Loucy (cell line): ENCODE data around the gene HERC5.

Experiments used
- EZH2phosphoT487 ChIP-seq: fragments of 200-600 bp; IDR thresholded peaks from 2 replicates; pipeline ENCODE4 v1.6.1; 2018; ENCODE audit warnings: antibody characterized with exemption, mild to moderate bottlenecking, moderate library complexity, borderline replicate concordance
- TF ChIP-seq, protein P1 (sequence below): fragments of 200-600 bp; sonication (generic); conservative IDR thresholded peaks from 2 replicates; pipeline ENCODE4 v1.5.1; 2014; ENCODE audit warnings: mild to moderate bottlenecking, antibody characterized with exemption, low read length

DNA sequence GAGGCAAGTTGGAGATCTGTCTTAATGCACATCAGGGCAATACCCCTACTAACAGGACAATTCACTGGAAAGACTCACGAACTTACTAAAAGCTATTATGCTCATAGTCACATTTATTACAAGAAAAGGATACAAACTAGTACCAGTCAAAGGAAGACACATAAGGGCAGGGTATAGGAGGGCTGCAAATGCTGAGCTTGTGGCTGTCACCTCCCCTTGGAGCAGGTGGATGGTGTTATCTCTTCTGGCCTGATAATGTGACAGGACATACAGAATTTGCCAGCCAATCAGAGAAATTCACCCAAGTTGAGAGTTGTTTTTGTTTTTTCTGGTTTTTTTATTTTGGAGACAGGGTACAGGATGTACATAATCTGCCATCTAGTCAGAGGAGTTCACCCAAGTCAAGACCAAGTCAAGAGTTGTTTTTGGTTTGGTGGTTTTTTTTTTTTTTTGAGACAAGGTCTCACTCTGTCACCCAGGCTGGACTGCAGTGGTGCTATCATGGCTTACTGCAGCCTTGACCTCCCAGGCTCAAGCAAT, 8.8 kb downstream of the HERC5 start:
- TF ChIP-seq, protein P1, sequence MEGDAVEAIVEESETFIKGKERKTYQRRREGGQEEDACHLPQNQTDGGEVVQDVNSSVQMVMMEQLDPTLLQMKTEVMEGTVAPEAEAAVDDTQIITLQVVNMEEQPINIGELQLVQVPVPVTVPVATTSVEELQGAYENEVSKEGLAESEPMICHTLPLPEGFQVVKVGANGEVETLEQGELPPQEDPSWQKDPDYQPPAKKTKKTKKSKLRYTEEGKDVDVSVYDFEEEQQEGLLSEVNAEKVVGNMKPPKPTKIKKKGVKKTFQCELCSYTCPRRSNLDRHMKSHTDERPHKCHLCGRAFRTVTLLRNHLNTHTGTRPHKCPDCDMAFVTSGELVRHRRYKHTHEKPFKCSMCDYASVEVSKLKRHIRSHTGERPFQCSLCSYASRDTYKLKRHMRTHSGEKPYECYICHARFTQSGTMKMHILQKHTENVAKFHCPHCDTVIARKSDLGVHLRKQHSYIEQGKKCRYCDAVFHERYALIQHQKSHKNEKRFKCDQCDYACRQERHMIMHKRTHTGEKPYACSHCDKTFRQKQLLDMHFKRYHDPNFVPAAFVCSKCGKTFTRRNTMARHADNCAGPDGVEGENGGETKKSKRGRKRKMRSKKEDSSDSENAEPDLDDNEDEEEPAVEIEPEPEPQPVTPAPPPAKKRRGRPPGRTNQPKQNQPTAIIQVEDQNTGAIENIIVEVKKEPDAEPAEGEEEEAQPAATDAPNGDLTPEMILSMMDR: no peak
- TF ChIP-seq EZH2phosphoT487: no peak
